ENCODE data around the gene DHRS4L2. TPM values are rescaled to one million over a fixed set of nuclear protein-coding genes. Genes with fewer than 3 reads are reported as not detected.

Gene DHRS4L2
- 3.3 and 9.6 TPM in 2 replicates for total RNA-seq

GRCh38 chr14:23988607-23989363 is at the start of gene DHRS4L2:
TSS of gene DHRS4L2 (plus strand) at chr14:23988929. CDS start at chr14:23988948, 19 bp downstream.

DNA sequence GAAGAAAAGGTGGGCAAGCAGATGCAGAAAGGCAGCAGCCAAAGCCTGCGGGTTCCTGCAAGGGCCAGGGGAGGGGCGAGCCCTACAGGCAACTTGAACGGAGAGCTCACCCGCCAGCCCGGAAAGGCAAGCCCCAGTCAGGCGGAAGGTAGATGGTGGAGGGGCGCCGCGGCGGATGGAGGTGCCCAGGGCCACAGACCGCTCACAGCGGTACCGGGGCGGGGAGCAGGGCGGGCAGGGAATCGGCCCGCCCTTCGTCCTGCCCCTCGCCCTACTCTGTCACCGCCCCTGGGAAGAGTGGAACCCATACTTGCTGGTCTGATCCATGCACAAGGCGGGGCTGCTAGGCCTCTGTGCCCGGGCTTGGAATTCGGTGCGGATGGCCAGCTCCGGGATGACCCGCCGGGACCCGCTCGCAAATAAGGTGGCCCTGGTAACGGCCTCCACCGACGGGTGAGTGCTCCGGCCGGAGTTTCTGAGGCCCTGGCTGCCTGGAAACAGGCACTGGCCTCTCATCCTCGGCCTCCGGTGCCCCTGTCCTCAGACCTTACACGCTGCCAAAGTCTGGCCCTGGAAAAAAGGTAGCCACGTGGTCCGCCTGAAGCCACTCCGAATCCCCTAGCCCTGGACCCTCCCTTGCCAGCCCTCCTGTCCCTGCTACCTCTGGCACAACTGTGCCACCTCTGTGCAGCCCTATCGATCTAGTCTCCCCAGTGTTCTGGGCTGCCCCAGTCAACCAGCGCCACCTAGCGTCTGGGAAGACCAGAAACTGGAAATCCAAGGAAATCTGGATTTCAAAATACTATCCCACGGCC is 35.1 kb upstream of the DHRS4L2 start, which contains the start of gene DHRS4:
DHRS4 (plus strand) TSS at position 307 of the 815 bp plus-strand sequence; CDS start at position 326, 19 bp downstream.

DNA sequence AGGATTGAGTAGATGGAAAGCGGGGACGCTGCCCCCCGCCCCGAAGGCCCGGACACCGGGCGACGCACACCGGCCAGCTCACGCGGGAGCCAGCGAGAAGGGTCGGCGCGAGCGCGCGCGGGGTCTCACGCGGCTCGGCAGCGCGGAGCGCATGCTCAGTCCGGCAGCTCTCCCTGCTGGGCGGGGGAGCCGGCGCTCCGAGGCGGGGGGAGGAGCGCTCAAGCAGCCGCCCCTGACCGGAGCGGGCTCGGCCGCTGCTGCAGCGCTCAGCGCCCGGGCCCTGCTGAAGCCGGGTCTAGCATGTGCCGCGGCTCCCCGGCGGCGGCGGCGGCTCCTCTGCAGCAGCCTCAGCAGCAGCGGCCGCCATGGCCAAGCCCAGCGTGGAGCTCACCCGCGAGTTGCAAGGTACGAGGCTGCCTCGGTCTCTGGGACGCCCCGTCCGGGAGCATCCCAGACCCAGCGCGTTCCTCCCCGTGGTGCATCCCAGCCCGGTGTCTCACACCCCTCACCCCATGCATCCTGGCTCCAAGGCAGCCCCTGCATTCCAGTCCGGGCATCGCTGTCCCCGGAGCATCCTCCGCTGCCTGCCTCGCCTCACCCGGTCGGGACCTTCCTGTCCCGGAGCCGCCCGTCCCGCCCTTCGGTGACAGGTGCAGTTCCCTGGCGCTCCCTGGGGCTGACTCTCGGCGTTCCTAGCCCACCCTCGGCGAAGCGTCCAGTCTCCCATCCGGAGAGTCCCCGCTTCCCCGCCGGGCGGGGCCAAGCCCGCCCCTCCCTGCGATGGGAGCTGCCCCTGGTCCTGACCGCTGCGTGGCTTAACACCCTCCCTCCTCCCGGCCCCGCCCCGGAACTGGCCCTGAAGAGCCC is 63.3 kb downstream of the DHRS4L2 start, which contains the start of gene CARMIL3:
CARMIL3 (plus strand) TSS at position 221 of the 867 bp plus-strand sequence; CDS start at position 366, 145 bp downstream.

Other genes with a start within 250 kb of the DHRS4L2 start
- 23.8 and 49.9 TPM in 2 replicates for gene DHRS4, start 35.2 kb upstream of the DHRS4L2 start, total RNA-seq
- gene CARMIL3, start 63.1 kb downstream of the DHRS4L2 start, total RNA-seq, result under 0.01 TPM in 1 of 2 replicates, not detected in the other
- under 0.01 TPM in 1 of 2 replicates, not detected in the other for gene CPNE6, start 82.6 kb downstream of the DHRS4L2 start, total RNA-seq
- gene PCK2, start 105.4 kb downstream of the DHRS4L2 start, total RNA-seq, result 10.3 and 48.8 TPM in 2 replicates
- 42.9 and 54.3 TPM in 2 replicates for gene DCAF11, start 125.8 kb downstream of the DHRS4L2 start, total RNA-seq
- gene NRL, start 126.0 kb downstream of the DHRS4L2 start, total RNA-seq, result 0.72 and 1.3 TPM in 2 replicates
- 0.44 TPM in 1 of 2 replicates, not detected in the other for gene FITM1, start 141.7 kb downstream of the DHRS4L2 start, total RNA-seq
- 51.5 and 134 TPM in 2 replicates for gene PSME1, start 147.3 kb downstream of the DHRS4L2 start, total RNA-seq
- 14.3 and 14.9 TPM in 2 replicates for gene EMC9, start 152.7 kb downstream of the DHRS4L2 start, total RNA-seq
- gene PSME2, start 157.7 kb downstream of the DHRS4L2 start, total RNA-seq, result 71.8 and 89.9 TPM in 2 replicates
- gene RNF31, start 158.6 kb downstream of the DHRS4L2 start, total RNA-seq, result 57.8 and 65.3 TPM in 2 replicates
- 58.9 and 78.3 TPM in 2 replicates for gene IRF9, start 172.3 kb downstream of the DHRS4L2 start, total RNA-seq
- gene REC8, start 183.2 kb downstream of the DHRS4L2 start, total RNA-seq, result 4.6 and 5.2 TPM in 2 replicates
- 45.1 and 87.8 TPM in 2 replicates for gene IPO4, start 199.9 kb downstream of the DHRS4L2 start, total RNA-seq
- gene TM9SF1, start 206.5 kb downstream of the DHRS4L2 start, total RNA-seq, result 89.9 and 103 TPM in 2 replicates
- gene TSSK4, start 216.8 kb downstream of the DHRS4L2 start, total RNA-seq, result 0.14 and 0.22 TPM in 2 replicates
- gene CHMP4A, start 224.6 kb downstream of the DHRS4L2 start, total RNA-seq, result 21.9 and 50.8 TPM in 2 replicates
- gene MDP1, start 227.1 kb downstream of the DHRS4L2 start, total RNA-seq, result 9.9 and 11.6 TPM in 2 replicates
- 86.8 and 89.3 TPM in 2 replicates for gene NEDD8, start 243.4 kb downstream of the DHRS4L2 start, total RNA-seq
- gene GMPR2, start 244.0 kb downstream of the DHRS4L2 start, total RNA-seq, result 78.6 and 87.8 TPM in 2 replicates